ENCODE results near the gene SNRPB.

- no peak for TF ChIP-seq CTCF (IDR thresholded peaks at IDR 0.05)
- TF ChIP-seq POLR2AphosphoS5 (IDR thresholded peaks at IDR 0.05) = no peak
- no peak for TF ChIP-seq POLR2A (IDR thresholded peaks at IDR 0.05; ENCODE audit: low read depth)
These were observed 1.8 kb downstream of the SNRPB start for GRCh38 chr20:2468581-2469407.
